ENCODE measurements around the gene ABCA6. TPM values are rescaled to one million over a fixed set of nuclear protein-coding genes. Genes with fewer than 3 reads are reported as not detected.

The ABCA6 gene
- total and polyA plus RNA-seq, 2 of the 13 experiments (the other 11 are each of a cell fraction or from before 2014, with no cell fraction given), result 0.05 to 0.11 TPM

- TF ChIP-seq, protein P1, sequence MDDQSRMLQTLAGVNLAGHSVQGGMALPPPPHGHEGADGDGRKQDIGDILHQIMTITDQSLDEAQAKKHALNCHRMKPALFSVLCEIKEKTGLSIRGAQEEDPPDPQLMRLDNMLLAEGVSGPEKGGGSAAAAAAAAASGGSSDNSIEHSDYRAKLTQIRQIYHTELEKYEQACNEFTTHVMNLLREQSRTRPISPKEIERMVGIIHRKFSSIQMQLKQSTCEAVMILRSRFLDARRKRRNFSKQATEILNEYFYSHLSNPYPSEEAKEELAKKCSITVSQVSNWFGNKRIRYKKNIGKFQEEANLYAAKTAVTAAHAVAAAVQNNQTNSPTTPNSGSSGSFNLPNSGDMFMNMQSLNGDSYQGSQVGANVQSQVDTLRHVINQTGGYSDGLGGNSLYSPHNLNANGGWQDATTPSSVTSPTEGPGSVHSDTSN (CRISPR knock-in tag; IDR thresholded peaks at IDR 0.05; ENCODE audit: borderline replicate concordance), result no peak
- TF ChIP-seq FOXP1 (IDR thresholded peaks at IDR 0.05) (no peak), FOXP1 (CRISPR knock-in tag; IDR thresholded peaks at IDR 0.05) (peak; percentile 93), ZNF670 (CRISPR knock-in tag; IDR thresholded peaks at IDR 0.05; ENCODE audit: borderline replicate concordance) (peak; percentile 76; the same call in 1 of the 2 replicates), HMGXB4 (CRISPR knock-in tag; IDR thresholded peaks at IDR 0.05; ENCODE audit: borderline replicate concordance in 1 of 2, low read depth in 1 of 2) (peak in 1 of 2 experiments; percentile 55; a peak in 1 of 4 replicates), LCORL (IDR thresholded peaks at IDR 0.05) (no peak), LCORL (CRISPR knock-in tag; IDR thresholded peaks at IDR 0.05) (0 out of 2 replicates have a peak, but pooled peaks have one; percentile 36), HMG20A (CRISPR knock-in tag; IDR thresholded peaks at IDR 0.05; ENCODE audit: borderline replicate concordance) (peak; percentile 97), FOXK2 (IDR thresholded peaks at IDR 0.05) (peak; percentile 17; the same call in 1 of the 2 replicates), KDM2A (CRISPR knock-in tag; IDR thresholded peaks at IDR 0.05; ENCODE audit: borderline replicate concordance, low read depth) (no peak), SAP130 (CRISPR knock-in tag; IDR thresholded peaks at IDR 0.05; ENCODE audit: low read depth) (peak; percentile 74), SMARCC2 (IDR thresholded peaks at IDR 0.05) (no peak), ZNF775 (CRISPR knock-in tag; IDR thresholded peaks at IDR 0.05; ENCODE audit: borderline replicate concordance) (peak; percentile 87), TCF12 (IDR thresholded peaks at IDR 0.05) (no peak), TCF12 (CRISPR knock-in tag; IDR thresholded peaks at IDR 0.05) (peak; percentile 98)
- TF ChIP-seq, protein P2, sequence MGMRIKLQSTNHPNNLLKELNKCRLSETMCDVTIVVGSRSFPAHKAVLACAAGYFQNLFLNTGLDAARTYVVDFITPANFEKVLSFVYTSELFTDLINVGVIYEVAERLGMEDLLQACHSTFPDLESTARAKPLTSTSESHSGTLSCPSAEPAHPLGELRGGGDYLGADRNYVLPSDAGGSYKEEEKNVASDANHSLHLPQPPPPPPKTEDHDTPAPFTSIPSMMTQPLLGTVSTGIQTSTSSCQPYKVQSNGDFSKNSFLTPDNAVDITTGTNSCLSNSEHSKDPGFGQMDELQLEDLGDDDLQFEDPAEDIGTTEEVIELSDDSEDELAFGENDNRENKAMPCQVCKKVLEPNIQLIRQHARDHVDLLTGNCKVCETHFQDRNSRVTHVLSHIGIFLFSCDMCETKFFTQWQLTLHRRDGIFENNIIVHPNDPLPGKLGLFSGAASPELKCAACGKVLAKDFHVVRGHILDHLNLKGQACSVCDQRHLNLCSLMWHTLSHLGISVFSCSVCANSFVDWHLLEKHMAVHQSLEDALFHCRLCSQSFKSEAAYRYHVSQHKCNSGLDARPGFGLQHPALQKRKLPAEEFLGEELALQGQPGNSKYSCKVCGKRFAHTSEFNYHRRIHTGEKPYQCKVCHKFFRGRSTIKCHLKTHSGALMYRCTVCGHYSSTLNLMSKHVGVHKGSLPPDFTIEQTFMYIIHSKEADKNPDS (CRISPR knock-in tag; IDR thresholded peaks at IDR 0.05), result no peak
- TF ChIP-seq, protein P3, sequence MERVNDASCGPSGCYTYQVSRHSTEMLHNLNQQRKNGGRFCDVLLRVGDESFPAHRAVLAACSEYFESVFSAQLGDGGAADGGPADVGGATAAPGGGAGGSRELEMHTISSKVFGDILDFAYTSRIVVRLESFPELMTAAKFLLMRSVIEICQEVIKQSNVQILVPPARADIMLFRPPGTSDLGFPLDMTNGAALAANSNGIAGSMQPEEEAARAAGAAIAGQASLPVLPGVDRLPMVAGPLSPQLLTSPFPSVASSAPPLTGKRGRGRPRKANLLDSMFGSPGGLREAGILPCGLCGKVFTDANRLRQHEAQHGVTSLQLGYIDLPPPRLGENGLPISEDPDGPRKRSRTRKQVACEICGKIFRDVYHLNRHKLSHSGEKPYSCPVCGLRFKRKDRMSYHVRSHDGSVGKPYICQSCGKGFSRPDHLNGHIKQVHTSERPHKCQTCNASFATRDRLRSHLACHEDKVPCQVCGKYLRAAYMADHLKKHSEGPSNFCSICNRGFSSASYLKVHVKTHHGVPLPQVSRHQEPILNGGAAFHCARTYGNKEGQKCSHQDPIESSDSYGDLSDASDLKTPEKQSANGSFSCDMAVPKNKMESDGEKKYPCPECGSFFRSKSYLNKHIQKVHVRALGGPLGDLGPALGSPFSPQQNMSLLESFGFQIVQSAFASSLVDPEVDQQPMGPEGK (CRISPR knock-in tag; IDR thresholded peaks at IDR 0.05), result peak; percentile 88
- TF ChIP-seq, protein P4, sequence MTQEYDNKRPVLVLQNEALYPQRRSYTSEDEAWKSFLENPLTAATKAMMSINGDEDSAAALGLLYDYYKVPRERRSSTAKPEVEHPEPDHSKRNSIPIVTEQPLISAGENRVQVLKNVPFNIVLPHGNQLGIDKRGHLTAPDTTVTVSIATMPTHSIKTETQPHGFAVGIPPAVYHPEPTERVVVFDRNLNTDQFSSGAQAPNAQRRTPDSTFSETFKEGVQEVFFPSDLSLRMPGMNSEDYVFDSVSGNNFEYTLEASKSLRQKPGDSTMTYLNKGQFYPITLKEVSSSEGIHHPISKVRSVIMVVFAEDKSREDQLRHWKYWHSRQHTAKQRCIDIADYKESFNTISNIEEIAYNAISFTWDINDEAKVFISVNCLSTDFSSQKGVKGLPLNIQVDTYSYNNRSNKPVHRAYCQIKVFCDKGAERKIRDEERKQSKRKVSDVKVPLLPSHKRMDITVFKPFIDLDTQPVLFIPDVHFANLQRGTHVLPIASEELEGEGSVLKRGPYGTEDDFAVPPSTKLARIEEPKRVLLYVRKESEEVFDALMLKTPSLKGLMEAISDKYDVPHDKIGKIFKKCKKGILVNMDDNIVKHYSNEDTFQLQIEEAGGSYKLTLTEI (CRISPR knock-in tag; conservative IDR thresholded peaks at IDR 0.05), result no peak
Observed at GRCh38 chr17:69047368-69048263, 94.1 kb downstream of the ABCA6 start (continued).

Measured in HepG2 (cell line).